Fibroblast of skin of back (primary cell): ENCODE data around the gene ENOX2.

Experiments
- DNase-seq: peaks from one replicate; pipeline ENCODE4 v3.0.0-alpha.2; 2013

Gene ENOX2

DNA sequence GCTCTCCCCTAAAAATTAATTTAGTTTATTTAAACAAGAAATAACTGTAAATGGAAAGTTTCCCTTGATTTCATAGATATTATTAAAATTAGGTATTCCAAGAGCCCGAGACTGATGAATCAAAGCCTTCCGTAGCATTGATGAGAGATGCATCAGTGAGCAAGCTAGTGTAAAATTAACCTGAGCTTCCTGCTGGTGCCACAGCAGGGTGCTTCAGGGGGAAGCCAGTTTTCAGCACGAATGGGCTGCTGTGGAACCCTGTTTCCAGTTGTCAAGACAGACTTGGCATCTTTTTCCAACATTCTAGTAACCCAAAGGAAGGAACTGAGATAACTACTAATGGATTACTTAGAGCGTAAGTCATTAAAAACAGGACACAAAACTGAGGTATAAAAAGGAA lies 279.5 kb downstream of the ENOX2 start:
- DNase-seq: no peak

DNA sequence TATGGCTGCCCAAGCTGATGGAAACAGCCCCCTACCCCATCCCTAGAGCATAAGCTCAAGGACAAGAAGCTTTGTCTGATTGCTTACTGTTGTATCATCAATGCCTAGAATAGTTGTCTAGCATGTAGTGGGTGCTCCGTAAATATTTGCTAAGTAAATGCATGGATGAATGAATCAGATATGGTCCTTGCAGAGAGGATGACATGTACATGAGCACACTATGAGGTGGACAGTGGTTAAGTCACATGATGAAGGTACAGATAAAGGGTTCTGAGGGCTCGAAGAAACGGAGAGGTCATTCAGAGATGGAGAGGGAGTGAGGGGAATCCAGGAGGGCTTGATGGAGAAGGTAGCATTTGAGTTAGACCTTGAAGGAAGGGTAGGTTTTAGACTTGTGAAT lies 287.1 kb downstream of the ENOX2 start:
- DNase-seq: no peak

GRCh38 chrX:130607431-130607830 lies 295.6 kb downstream of the ENOX2 start:
- DNase-seq: no peak

DNA sequence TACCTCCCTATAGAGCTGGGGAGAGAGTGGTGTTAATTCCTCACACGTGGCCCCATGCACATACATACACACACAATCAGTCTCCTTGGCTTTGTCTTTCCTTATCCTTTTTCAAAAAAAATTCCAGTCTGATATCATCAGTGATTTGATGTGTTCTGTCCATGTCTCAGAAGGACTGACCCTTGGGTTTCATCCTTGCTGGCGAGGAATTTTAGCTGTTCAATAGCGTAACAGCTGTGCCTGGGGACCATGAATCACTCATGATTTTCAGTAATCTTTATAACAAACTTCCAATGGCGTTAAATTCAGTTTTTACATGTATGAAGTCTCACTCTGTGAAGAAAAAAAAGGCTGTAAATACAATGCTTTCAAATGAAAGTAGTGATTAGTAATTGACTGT lies 296.6 kb downstream of the ENOX2 start:
- no peak for DNase-seq

GRCh38 chrX:130604882-130605281 lies 298.1 kb downstream of the ENOX2 start:
- no peak for DNase-seq

- no peak for DNase-seq
These were observed 308.5 kb downstream of the ENOX2 start for GRCh38 chrX:130594453-130594916.

DNA sequence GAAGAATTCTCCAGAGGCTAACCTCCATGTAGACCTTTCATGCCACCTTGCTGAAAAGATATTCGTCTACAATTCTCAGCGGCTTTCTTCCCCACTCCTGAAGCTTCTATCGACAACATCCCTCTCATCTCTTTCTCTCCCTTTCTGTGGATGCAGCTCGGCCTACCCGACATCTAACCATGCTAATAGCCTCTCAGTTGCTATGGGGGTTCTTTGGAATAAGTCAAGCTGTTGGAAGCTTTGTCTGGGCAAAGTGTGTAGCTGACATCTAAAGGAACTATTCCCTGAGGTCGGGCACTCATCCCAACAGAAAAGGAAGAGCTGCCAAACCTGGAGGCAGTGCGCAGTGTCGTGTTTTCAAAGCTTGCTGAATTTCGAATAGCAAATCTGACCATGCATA lies 309.1 kb downstream of the ENOX2 start:
- DNase-seq: no peak

- DNase-seq: no peak
These were observed 310.8 kb downstream of the ENOX2 start for GRCh38 chrX:130592204-130592603.

- no peak for DNase-seq
These were observed 324.1 kb downstream of the ENOX2 start for GRCh38 chrX:130578906-130579305.

GRCh38 chrX:130577431-130577830 lies 325.6 kb downstream of the ENOX2 start:
- no peak for DNase-seq

DNA sequence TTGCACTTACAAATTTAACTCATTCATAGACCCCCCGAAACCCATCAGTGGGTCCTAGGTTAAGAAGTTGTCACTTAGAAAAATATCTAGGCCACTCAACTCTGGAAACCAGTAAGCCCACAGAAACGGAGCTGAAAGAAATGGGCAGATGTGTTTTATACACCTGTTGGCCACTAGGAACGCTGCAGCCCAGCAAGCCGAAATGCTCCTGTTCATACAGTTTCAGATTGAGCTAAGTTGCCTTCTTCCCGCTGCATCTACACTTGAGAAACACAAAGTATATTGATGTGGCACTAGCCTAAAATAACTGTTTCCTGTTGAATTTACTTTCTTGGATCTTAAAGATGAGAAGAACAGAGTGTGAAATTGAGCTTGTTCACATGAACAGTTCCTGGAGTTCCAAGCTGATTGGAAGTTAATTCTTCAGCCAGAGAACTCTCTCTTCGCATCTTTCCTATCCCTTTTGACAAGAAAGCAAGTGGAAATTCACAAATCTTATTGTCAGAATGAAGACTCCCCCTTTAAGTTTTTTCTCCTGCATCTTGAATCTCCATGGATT lies 327.1 kb downstream of the ENOX2 start:
- peak; percentile 15 for DNase-seq
